Vagina (tissue), 2 donors: ENCODE data around the gene COL9A3.
A peak's percentile ranks its signal among the peaks of the same experiment; 100 is the strongest.

Source experiments
- POLR2A ChIP-seq, 2 donors: fragments of 450-650 bp; IDR thresholded peaks; one replicate each; pipeline ENCODE4 v1.6.1; 2017; ENCODE audit warnings: antibody characterized with exemption in 2 of 2, mild to moderate bottlenecking in 2 of 2, moderate library complexity in 2 of 2
- POLR2AphosphoS5 ChIP-seq, 2 donors: sonication (generic); formaldehyde crosslinking; IDR thresholded peaks; one replicate each; pipeline ENCODE4 v1.9.0; 2017; ENCODE audit warnings: antibody characterized with exemption in 2 of 2, mild to moderate bottlenecking in 2 of 2, low read depth in 1 of 2; ENCODE audit not compliant: insufficient read depth in 1 of 2
- TF ChIP-seq, protein P1 (sequence below), 3 experiments: fragments of 450-650 bp in 2 of 3; fragments of 200-600 bp in 1 of 3; sonication (generic) in 1 of 3; IDR thresholded peaks; one replicate each; pipeline ENCODE4 v1.5.1; 2017 to 2019; ENCODE audit warnings: antibody characterized with exemption in 3 of 3, mild to moderate bottlenecking in 2 of 3, moderate library complexity in 2 of 3

GRCh38 chr20:62824476-62825332 is 7.9 kb downstream of the COL9A3 start:
- TF ChIP-seq POLR2AphosphoS5 (IDR thresholded peaks at IDR 0.05; ENCODE audit: insufficient read depth in 1 of 2, low read depth in 1 of 2) = peak in 1 of 2 donors; percentile 15
- TF ChIP-seq, protein P1, sequence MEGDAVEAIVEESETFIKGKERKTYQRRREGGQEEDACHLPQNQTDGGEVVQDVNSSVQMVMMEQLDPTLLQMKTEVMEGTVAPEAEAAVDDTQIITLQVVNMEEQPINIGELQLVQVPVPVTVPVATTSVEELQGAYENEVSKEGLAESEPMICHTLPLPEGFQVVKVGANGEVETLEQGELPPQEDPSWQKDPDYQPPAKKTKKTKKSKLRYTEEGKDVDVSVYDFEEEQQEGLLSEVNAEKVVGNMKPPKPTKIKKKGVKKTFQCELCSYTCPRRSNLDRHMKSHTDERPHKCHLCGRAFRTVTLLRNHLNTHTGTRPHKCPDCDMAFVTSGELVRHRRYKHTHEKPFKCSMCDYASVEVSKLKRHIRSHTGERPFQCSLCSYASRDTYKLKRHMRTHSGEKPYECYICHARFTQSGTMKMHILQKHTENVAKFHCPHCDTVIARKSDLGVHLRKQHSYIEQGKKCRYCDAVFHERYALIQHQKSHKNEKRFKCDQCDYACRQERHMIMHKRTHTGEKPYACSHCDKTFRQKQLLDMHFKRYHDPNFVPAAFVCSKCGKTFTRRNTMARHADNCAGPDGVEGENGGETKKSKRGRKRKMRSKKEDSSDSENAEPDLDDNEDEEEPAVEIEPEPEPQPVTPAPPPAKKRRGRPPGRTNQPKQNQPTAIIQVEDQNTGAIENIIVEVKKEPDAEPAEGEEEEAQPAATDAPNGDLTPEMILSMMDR (IDR thresholded peaks at IDR 0.05) = no peak
- no peak for TF ChIP-seq POLR2A (IDR thresholded peaks at IDR 0.05)
